ENCODE results near the gene IPCEF1. TPM values are rescaled to one million over a fixed set of nuclear protein-coding genes. Genes with fewer than 3 reads are reported as not detected.

IPCEF1 gene
- total RNA-seq, 1 experiment from 2014 or later = 0.28 TPM

GRCh38 chr6:154233383-154233782 lies 123.2 kb downstream of the IPCEF1 start:
- DNase-seq (ENCODE audit: low read depth, low spot score) (no peak), ATAC-seq (no peak)
- ChIA-PET CTCF (no interaction called here), POLR2A (interaction anchor here (0.5 kb wide), 1 partner anchor 258 kb away, joined by 3 read pairs; no protein-coding TSS in a partner anchor)
- Histone ChIP-seq H3K36me3 (ENCODE audit: control insufficient read depth, insufficient read depth, low read length) (no peaks in the 10 kb centered on the region), H3K4me1 (ENCODE audit: control insufficient read depth, insufficient read depth, low read length) (peaks cover 6% of the 10 kb centered on the region; the same call in 1 of the 2 replicates), H3K9me3 (ENCODE audit: control insufficient read depth, insufficient read depth, low read depth, low read length) (no peaks in the 10 kb centered on the region), H3K4me3 (ENCODE audit: low read depth in 2 of 2, low read length in 2 of 2) (no peak overlapping the region), H3K27me3 (ENCODE audit: control insufficient read depth, insufficient read depth, low read length) (no peaks in the 10 kb centered on the region), H3K27ac (ENCODE audit: low read length) (no peak overlapping the region)
- TF ChIP-seq TCF7L2 (IDR thresholded peaks at IDR 0.05; ENCODE audit: low read depth, low read length) (no peak), REST (IDR thresholded peaks at IDR 0.05; ENCODE audit: insufficient read depth in 1 of 2, low read depth in 2 of 2, low read length in 1 of 2) (no peak), POLR2AphosphoS5 (IDR thresholded peaks at IDR 0.05; ENCODE audit: low read depth, low read length) (no peak), CTCF (IDR thresholded peaks at IDR 0.05) (no peak), SIN3A (IDR thresholded peaks at IDR 0.05; ENCODE audit: borderline replicate concordance, insufficient read depth, low read depth, low read length) (no peak)
- intact Hi-C loops (cut with micrococcal nuclease; ENCODE audit: unreplicated experiment) (no loop called here), in situ Hi-C loops (cut with HindIII; ENCODE audit: low pct_unique_long_range_greater_than_20kb, low sequenced_read_pairs) (no loop called here)
- BruUV-seq (replicated peaks) = no TSS peak

GRCh38 chr6:154232013-154232910 lies 124.3 kb downstream of the IPCEF1 start:
- intact Hi-C loops (cut with micrococcal nuclease; ENCODE audit: unreplicated experiment) = no loop called here
- peak overlapping the region in 1 of 2 experiments; percentile 10; a peak in 1 of 4 replicates for H3K4me3 ChIP-seq (ENCODE audit: low read depth in 2 of 2, low read length in 2 of 2)

More at GRCh38 chr6:154232013-154232910, 124.3 kb downstream of the IPCEF1 start:
- BruUV-seq (replicated peaks) = no TSS peak
- POLR2A ChIA-PET = interaction anchor here (0.6 kb wide), 1 partner anchor 178 kb away, joined by 11 read pairs; no protein-coding TSS in a partner anchor
- H3K27ac ChIP-seq (ENCODE audit: low read length) = no peak overlapping the region
- DNase-seq (ENCODE audit: low read depth, low spot score) (no peak), ATAC-seq (peak; percentile 82)
- CTCF ChIA-PET = no interaction called here
- H3K36me3 ChIP-seq (ENCODE audit: control insufficient read depth, insufficient read depth, low read length) = no peaks in the 10 kb centered on the region
- in situ Hi-C loops (cut with HindIII; ENCODE audit: low pct_unique_long_range_greater_than_20kb, low sequenced_read_pairs) = no loop called here
- H3K4me1 ChIP-seq (ENCODE audit: control insufficient read depth, insufficient read depth, low read length) = peaks cover 6% of the 10 kb centered on the region; the same call in 1 of the 2 replicates
- no peak for TF ChIP-seq CTCF (IDR thresholded peaks at IDR 0.05)
- TF ChIP-seq SIN3A (IDR thresholded peaks at IDR 0.05; ENCODE audit: borderline replicate concordance, insufficient read depth, low read depth, low read length) = no peak
- no peak for TF ChIP-seq REST (IDR thresholded peaks at IDR 0.05; ENCODE audit: insufficient read depth in 1 of 2, low read depth in 2 of 2, low read length in 1 of 2)
- TF ChIP-seq POLR2AphosphoS5 (IDR thresholded peaks at IDR 0.05; ENCODE audit: low read depth, low read length) = no peak
- TF ChIP-seq TCF7L2 (IDR thresholded peaks at IDR 0.05; ENCODE audit: low read depth, low read length) = no peak
- no peaks in the 10 kb centered on the region for H3K27me3 ChIP-seq (ENCODE audit: control insufficient read depth, insufficient read depth, low read length)
- H3K9me3 ChIP-seq (ENCODE audit: control insufficient read depth, insufficient read depth, low read depth, low read length) = no peaks in the 10 kb centered on the region
